ENCODE measurements around the gene TSKS.
"Not testable (repeated sequence)": the region's sequence is repeated elsewhere in the genome, so short reads cannot be mapped to it uniquely, and the experiment has no call there.

Gene TSKS

GRCh38 chr19:49730166-49730565, 32.9 kb downstream of the TSKS start:
- no peak overlapping the region for H3K4me3 ChIP-seq (replicated peaks; ENCODE audit: low read depth, low read length)
- DNase-seq (ENCODE audit: extremely low read depth, low read depth), result no peak

GRCh38 chr19:49727217-49728030, 35.7 kb downstream of the TSKS start:
- H3K4me3 ChIP-seq (replicated peaks; ENCODE audit: low read depth, low read length), result no peak overlapping the region
- no peak for DNase-seq (ENCODE audit: extremely low read depth, low read depth)
- TF ChIP-seq CTCF (IDR thresholded peaks at IDR 0.05; ENCODE audit: low read depth, low read length, missing control alignments), result no peak

More at GRCh38 chr19:49730166-49730565, 32.9 kb downstream of the TSKS start:
- TF ChIP-seq CTCF (IDR thresholded peaks at IDR 0.05; ENCODE audit: low read depth, low read length, missing control alignments), result no peak

- not testable (repeated sequence) for DNase-seq (ENCODE audit: extremely low read depth, low read depth)
These were observed 43.7 kb downstream of the TSKS start for GRCh38 chr19:49719420-49719819.

GRCh38 chr19:49718991-49719390, 44.1 kb downstream of the TSKS start:
- H3K4me3 ChIP-seq (replicated peaks; ENCODE audit: low read depth, low read length), result no peak overlapping the region
- no peak for DNase-seq (ENCODE audit: extremely low read depth, low read depth)
- no peak for TF ChIP-seq CTCF (IDR thresholded peaks at IDR 0.05; ENCODE audit: low read depth, low read length, missing control alignments)

More at GRCh38 chr19:49719420-49719819, 43.7 kb downstream of the TSKS start:
- not testable (repeated sequence) for H3K4me3 ChIP-seq (replicated peaks; ENCODE audit: low read depth, low read length)

GRCh38 chr19:49718511-49718910, 44.6 kb downstream of the TSKS start:
- TF ChIP-seq CTCF (IDR thresholded peaks at IDR 0.05; ENCODE audit: low read depth, low read length, missing control alignments), result no peak
- no peak overlapping the region for H3K4me3 ChIP-seq (replicated peaks; ENCODE audit: low read depth, low read length)
- no peak for DNase-seq (ENCODE audit: extremely low read depth, low read depth)

GRCh38 chr19:49716154-49716553, 47.0 kb downstream of the TSKS start:
- H3K4me3 ChIP-seq (replicated peaks; ENCODE audit: low read depth, low read length), result no peak overlapping the region
- no peak for TF ChIP-seq CTCF (IDR thresholded peaks at IDR 0.05; ENCODE audit: low read depth, low read length, missing control alignments)
- no peak for DNase-seq (ENCODE audit: extremely low read depth, low read depth)

GRCh38 chr19:49713236-49713845, 49.8 kb downstream of the TSKS start:
- DNase-seq (ENCODE audit: extremely low read depth, low read depth), result no peak
- no peak for TF ChIP-seq CTCF (IDR thresholded peaks at IDR 0.05; ENCODE audit: low read depth, low read length, missing control alignments)
- H3K4me3 ChIP-seq (replicated peaks; ENCODE audit: low read depth, low read length), result peak overlapping the region; percentile 33; the same call in 1 of the 2 replicates

Measured in HFF-Myc (cell line).